Hippocampal formation (tissue), 2 donors: ENCODE measurements around the gene RCCD1.

Experiments
- DNase-seq, 2 donors: peaks; one replicate each; lab custom pipeline; 2025; lab: John Stamatoyannopoulos, UW

RCCD1 gene

GRCh38 chr15:90942354-90943120 is 12.1 kb upstream of the RCCD1 start:
- no peak for DNase-seq

DNA sequence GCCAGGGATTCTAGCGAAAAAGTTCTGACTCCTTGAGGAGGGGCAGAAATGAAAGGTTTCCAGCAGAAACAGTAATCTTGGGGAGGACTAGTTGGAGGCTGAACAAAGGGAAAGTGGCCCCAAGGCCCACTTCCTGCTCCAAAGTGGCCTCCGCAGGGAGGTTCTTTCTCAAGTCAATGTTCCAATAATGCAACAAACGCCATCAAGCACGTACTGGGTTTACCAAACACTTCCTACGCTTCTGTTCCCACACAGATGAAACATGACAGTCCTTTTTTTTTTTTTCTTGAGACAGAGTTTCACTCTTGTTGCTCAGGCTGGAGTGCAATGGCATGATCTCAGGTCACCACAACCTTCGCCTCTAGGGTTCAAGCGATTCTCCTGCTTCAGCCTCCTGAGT is 9.6 kb upstream of the RCCD1 start:
- no peak for DNase-seq

DNA sequence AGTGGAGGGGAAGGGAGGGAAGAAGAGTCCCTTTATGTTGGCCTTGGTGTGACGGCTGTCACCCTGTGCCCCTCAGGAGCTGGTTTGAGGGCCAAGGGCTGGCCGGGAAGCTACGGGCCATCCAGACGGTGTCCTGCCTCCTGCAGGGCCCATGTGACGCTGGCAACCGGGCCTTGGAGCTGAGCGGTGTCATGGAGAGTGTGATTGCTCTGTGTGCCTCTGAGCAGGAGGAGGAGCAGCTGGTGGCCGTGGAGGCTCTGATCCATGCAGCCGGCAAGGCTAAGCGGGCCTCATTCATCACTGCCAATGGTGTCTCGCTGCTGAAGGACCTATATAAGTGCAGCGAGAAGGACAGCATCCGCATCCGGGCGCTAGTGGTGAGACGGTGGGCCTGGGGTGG is 8.1 kb upstream of the RCCD1 start:
- no peak for DNase-seq

- DNase-seq, result no peak
Measured at GRCh38 chr15:90946941-90947576, 7.6 kb upstream of the RCCD1 start.

DNA sequence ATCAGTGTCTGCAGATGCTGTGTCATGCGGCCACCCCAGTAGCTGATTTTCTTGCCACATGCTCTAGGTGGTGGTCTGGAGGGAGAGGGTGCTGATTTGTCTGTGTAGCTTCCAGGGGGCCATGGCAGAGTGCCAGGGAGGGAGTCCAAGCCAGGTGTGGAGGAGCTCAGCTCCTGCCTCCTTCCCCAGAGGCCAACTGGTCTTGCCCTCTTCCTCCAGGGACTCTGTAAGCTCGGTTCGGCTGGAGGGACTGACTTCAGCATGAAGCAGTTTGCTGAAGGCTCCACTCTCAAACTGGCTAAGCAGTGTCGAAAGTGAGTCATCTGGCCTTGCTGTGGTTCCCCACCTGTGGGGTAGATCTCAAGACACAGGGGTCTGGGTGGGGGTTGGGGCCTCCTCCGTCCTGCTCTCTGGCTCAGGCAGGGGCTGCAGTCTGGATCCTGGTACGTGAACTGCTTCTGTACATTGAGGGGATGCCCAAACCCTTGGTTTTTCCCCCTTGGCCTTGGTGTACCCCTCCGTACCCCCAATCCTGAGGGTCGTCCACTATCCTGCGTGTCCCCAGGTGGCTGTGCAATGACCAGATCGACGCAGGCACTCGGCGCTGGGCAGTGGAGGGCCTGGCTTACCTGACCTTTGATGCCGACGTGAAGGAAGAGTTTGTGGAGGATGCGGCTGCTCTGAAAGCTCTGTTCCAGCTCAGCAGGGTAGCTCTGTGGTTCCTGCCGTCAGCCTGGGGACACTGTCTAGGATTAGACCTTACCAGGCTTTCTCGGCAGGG is 6.9 kb upstream of the RCCD1 start:
- no peak for DNase-seq

GRCh38 chr15:90948506-90948905 is 6.2 kb upstream of the RCCD1 start:
- no peak for DNase-seq

GRCh38 chr15:90949979-90950675 is 4.6 kb upstream of the RCCD1 start:
- no peak for DNase-seq

DNA sequence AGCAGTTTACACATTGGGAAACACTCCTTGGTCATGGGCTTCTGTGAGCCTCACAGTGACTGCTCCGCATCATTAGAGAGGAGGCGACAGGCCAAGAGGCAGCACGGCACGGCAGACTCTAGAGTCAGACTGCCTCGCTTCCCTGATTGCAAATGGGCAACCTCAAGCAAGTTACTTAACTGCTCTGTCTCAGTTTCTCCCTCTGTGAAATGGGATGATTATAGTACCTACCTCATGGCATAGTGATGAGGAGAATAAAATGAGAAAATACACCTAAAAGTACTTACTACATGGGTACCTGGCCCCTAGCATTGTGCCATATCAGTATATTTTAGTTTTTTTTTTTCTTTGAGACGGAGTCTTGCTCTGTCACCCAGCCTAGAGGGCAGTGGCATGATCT is 4.0 kb upstream of the RCCD1 start:
- no peak for DNase-seq

- no peak for DNase-seq
Measured at GRCh38 chr15:90952901-90953677, 1.6 kb upstream of the RCCD1 start.

- DNase-seq, result no peak
Measured at GRCh38 chr15:90953947-90954711, 555 bp upstream of the RCCD1 start.

- no peak for DNase-seq
Measured at GRCh38 chr15:90955624-90956273, 1.1 kb downstream of the RCCD1 start.

DNA sequence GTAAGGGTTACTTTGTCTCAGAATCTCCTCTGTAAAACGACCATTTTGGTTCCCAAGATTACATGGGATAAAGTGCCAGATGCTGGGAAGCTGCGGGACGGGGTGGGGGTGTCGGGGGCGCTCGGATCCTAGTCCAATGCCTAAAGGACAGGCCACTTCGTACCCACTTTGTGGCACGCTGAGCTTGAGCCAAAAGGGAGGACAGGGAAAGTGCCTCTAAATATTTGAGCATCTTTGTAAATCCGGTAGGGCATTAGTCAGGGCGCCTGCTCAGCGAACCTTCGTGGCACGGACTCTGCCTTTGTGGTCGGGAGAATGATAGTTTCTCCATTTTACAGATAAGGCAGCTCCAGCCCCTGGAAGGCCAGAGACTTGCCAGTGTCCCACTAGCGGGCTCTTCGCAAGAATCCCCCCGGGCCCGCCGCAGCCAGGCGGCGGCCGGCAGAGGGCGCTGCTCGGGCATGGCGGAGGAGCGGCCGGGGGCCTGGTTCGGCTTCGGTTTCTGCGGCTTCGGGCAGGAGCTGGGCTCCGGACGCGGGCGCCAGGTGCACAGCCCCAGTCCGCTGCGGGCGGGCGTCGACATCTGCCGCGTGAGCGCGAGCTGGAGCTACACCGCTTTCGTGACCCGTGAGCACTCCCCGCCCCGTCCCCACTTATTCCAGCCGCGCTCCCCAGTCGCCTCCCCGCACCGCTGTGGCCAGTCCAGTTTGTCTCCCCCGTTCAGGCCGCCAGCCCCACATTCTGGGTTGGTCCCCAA is 1.8 kb downstream of the RCCD1 start:
- DNase-seq, result peak; percentile 42 to 63

- DNase-seq, result no peak
Measured at GRCh38 chr15:90957031-90957790, 2.5 kb downstream of the RCCD1 start.

- DNase-seq, result no peak
Measured at GRCh38 chr15:90957791-90958190, 3.1 kb downstream of the RCCD1 start.

GRCh38 chr15:90959028-90959595 is 4.4 kb downstream of the RCCD1 start:
- no peak for DNase-seq

DNA sequence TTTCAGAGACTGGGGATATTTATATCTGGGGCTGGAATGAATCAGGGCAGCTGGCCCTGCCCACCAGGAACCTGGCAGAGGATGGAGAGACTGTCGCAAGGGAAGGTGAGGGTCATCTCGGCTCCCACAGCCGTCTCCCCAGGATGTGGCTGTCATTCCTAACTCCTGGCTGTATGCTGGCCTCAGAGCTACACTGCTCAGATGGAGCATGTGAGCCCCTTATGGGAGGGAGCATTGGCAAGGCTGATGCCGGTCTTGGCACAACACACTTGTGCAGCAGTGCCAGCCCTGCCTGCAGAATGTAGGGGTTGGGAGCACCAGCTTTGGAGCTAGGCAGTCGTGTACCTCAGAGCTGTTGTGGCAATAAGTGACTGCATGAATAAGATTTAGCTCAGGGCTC is 5.2 kb downstream of the RCCD1 start:
- DNase-seq, result peak; percentile 45 to 64

DNA sequence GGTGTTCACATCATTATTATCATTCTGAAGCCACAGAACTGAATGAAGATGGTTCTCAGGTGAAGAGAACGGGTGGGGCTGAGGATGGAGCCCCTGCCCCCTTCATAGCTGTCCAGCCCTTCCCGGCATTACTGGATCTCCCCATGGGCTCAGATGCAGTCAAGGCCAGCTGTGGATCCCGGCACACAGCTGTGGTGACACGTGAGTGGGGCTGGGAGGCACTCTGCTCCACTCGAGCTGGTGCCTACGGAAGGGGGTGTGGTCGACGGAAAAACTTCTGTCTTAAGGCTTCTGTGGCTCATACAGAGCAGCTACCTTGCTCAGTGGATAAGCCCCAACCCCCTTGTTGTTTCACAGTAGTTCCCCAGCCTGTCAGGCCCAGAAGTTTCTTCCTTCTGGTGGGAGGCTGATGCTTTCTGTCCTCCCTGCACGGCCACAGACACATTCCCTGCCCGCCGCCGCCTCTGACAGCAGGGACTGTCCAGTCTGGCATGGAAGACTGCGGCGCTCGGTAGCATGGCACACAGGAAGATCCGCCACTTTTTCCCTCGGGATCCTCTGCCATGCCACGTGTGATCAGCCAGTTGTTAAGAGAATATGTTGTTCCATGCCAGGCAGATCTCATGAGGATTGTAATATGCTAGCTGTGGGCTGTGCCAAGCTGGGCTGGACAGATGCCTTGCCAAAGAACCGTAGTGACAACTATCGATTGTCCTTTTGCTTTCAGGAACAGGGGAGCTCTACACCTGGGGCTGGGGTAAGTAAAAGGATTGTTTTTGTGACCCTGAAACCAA is 5.8 kb downstream of the RCCD1 start:
- DNase-seq, result no peak

GRCh38 chr15:90962021-90962420 is 7.3 kb downstream of the RCCD1 start:
- no peak for DNase-seq
